NCI-H1694 (cell line): Measurements from ENCODE around the gene MRPL18.

Experiments
- DNase-seq: peaks from one replicate; lab custom pipeline; 2025; lab: John Stamatoyannopoulos, UW

The MRPL18 gene

GRCh38 chr6:159844737-159845645 is 54.7 kb downstream of the MRPL18 start:
- DNase-seq: no peak
